Astrocyte (in vitro differentiated cells and primary cell): ENCODE results near the gene NR2F1. TPM values are rescaled to one million over a fixed set of nuclear protein-coding genes. Genes with fewer than 3 reads are reported as not detected.

Experiments
- DNase-seq: peaks from one replicate; pipeline ENCODE4 v3.0.0-alpha.2; 2010; ENCODE audit warnings: low read depth
- FAIRE-seq: peaks from 2 replicates; lab custom pipeline; 2011; peaks lifted over from hg19 to GRCh38; lab: Jason Lieb, UNC
- H2AFZ ChIP-seq: 2 replicates; pipeline ENCODE4 v1.6.0; 2012; ENCODE audit warnings: low read depth, low read length, inconsistent platforms
- H3K27ac ChIP-seq: 2 replicates; pipeline ENCODE4 v1.5.1; 2011; ENCODE audit warnings: low read depth, low read length, inconsistent platforms
- H3K27me3 ChIP-seq: 2 replicates; pipeline ENCODE4 v1.6.0; 2011; ENCODE audit warnings: low read length, inconsistent platforms; ENCODE audit not compliant: insufficient read depth
- H3K36me3 ChIP-seq: 2 replicates; pipeline ENCODE4 v1.5.1; 2011; ENCODE audit warnings: low read length, inconsistent platforms; ENCODE audit not compliant: insufficient read depth
- H3K4me1 ChIP-seq: 2 replicates; pipeline ENCODE4 v1.5.1; 2011; ENCODE audit warnings: low read length, inconsistent platforms; ENCODE audit not compliant: insufficient read depth
- H3K4me2 ChIP-seq: 2 replicates; pipeline ENCODE4 v1.6.0; 2012; ENCODE audit warnings: low read length, inconsistent platforms
- H3K4me3 ChIP-seq: 2 replicates; pipeline ENCODE4 v1.5.1; 2011; ENCODE audit warnings: low read depth, mild to moderate bottlenecking, low read length, inconsistent platforms; ENCODE audit not compliant: insufficient read depth
- H3K79me2 ChIP-seq: 2 replicates; pipeline ENCODE4 v1.6.0; 2012; ENCODE audit warnings: mild to moderate bottlenecking, low read length, inconsistent platforms; ENCODE audit not compliant: insufficient read depth
- H3K9ac ChIP-seq: 2 replicates; pipeline ENCODE4 v1.6.0; 2012; ENCODE audit warnings: mild to moderate bottlenecking, low read length, inconsistent platforms
- H3K9me3 ChIP-seq: 2 replicates; pipeline ENCODE4 v1.5.1; 2012; ENCODE audit warnings: low read depth, mild to moderate bottlenecking, low read length, inconsistent platforms; ENCODE audit not compliant: insufficient read depth
- H4K20me1 ChIP-seq: 2 replicates; pipeline ENCODE4 v1.6.0; 2012; ENCODE audit warnings: low read length, inconsistent platforms; ENCODE audit not compliant: insufficient read depth
- H3K27ac Mint-ChIP-seq: one replicate; pipeline ENCODE4 v1.8.0; 2021; ENCODE audit warnings: mild to moderate bottlenecking, mixed read lengths; ENCODE audit not compliant: unreplicated experiment
- H3K27me3 Mint-ChIP-seq: one replicate; pipeline ENCODE4 v1.8.0; 2021; ENCODE audit warnings: low read depth, mixed read lengths; ENCODE audit not compliant: unreplicated experiment
- H3K36me3 Mint-ChIP-seq: one replicate; pipeline ENCODE4 v1.8.0; 2021; ENCODE audit warnings: low read depth, mixed read lengths; ENCODE audit not compliant: unreplicated experiment
- H3K4me1 Mint-ChIP-seq: one replicate; pipeline ENCODE4 v1.8.0; 2021; ENCODE audit warnings: low read depth, mixed read lengths; ENCODE audit not compliant: unreplicated experiment
- H3K4me3 Mint-ChIP-seq: one replicate; pipeline ENCODE4 v1.8.0; 2021; ENCODE audit warnings: mild to moderate bottlenecking, moderate library complexity, mixed read lengths; ENCODE audit not compliant: unreplicated experiment
- H3K9me3 Mint-ChIP-seq: one replicate; pipeline ENCODE4 v1.8.0; 2021; ENCODE audit warnings: mild to moderate bottlenecking, mixed read lengths; ENCODE audit not compliant: unreplicated experiment
- EZH2 ChIP-seq: IDR thresholded peaks from 2 replicates; pipeline ENCODE4 v1.6.1; 2012; ENCODE audit warnings: mild to moderate bottlenecking, low read length, inconsistent platforms; ENCODE audit not compliant: insufficient read depth
- total RNA-seq: library from RNA; stranded (reverse); gene quantifications from 2 replicates; pipeline ENCODE4 v1.2.1, GENCODE V29; 2021
- TF ChIP-seq, protein P1 (sequence below): IDR thresholded peaks from 2 replicates; pipeline ENCODE4 v1.5.1; 2011; ENCODE audit warnings: low read depth, mild to moderate bottlenecking, inconsistent platforms, low read length, moderate library complexity; ENCODE audit not compliant: insufficient read depth

Gene NR2F1
- total RNA-seq, 1 donor from 2014 or later: 4.3 TPM

DNA sequence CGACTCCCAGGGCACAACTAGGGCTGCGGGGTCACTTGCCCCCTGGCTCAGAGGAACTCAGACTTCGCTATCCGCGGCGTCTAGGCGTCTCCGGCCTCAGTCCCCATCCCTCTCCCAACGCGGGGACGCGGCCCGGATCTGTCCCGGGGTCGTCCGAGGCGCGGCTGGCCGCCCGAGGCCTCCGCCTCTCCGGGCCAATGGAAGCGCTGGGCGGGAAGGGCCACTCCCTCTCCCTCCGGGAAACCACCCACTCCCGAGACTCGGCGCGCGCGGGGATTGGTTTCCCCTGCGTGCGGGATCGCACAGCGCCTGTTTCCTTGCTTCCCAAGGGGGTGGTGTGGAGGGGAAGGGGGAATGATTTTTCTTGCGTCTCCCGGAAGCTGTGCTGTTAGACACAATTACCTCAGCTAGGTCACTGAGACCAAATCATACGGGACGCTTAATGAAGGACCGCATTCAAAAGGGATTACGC lies 38.3 kb downstream of the NR2F1 start:
- Mint-ChIP-seq H3K9me3 (peaks cover 2% of the 10 kb centered on the region), H3K36me3 (peaks cover 2% of the 10 kb centered on the region), H3K4me1 (no peaks in the 10 kb centered on the region), H3K27ac (peak overlapping the region; percentile 23), H3K4me3 (peak overlapping the region; percentile 85), H3K27me3 (peaks cover 46% of the 10 kb centered on the region)
- H4K20me1 ChIP-seq: no peaks in the 10 kb centered on the region
- H3K4me1 ChIP-seq: peaks cover 7% of the 10 kb centered on the region
- H3K79me2 ChIP-seq: no peaks in the 10 kb centered on the region
- H3K4me2 ChIP-seq: peak overlapping the region; percentile 99
- H3K36me3 ChIP-seq: no peaks in the 10 kb centered on the region
- DNase-seq: peak; percentile 86
- H2AFZ ChIP-seq: peak overlapping the region; percentile 89
- peak overlapping the region; percentile 74 for H3K27ac ChIP-seq
- FAIRE-seq: no peak
- H3K27me3 ChIP-seq: no peaks in the 10 kb centered on the region
- peak overlapping the region; percentile 88 for H3K4me3 ChIP-seq
- peak overlapping the region; percentile 87 for H3K9ac ChIP-seq
- TF ChIP-seq, protein P1, sequence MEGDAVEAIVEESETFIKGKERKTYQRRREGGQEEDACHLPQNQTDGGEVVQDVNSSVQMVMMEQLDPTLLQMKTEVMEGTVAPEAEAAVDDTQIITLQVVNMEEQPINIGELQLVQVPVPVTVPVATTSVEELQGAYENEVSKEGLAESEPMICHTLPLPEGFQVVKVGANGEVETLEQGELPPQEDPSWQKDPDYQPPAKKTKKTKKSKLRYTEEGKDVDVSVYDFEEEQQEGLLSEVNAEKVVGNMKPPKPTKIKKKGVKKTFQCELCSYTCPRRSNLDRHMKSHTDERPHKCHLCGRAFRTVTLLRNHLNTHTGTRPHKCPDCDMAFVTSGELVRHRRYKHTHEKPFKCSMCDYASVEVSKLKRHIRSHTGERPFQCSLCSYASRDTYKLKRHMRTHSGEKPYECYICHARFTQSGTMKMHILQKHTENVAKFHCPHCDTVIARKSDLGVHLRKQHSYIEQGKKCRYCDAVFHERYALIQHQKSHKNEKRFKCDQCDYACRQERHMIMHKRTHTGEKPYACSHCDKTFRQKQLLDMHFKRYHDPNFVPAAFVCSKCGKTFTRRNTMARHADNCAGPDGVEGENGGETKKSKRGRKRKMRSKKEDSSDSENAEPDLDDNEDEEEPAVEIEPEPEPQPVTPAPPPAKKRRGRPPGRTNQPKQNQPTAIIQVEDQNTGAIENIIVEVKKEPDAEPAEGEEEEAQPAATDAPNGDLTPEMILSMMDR: no peak
- TF ChIP-seq EZH2: no peak
- no peaks in the 10 kb centered on the region for H3K9me3 ChIP-seq

DNA sequence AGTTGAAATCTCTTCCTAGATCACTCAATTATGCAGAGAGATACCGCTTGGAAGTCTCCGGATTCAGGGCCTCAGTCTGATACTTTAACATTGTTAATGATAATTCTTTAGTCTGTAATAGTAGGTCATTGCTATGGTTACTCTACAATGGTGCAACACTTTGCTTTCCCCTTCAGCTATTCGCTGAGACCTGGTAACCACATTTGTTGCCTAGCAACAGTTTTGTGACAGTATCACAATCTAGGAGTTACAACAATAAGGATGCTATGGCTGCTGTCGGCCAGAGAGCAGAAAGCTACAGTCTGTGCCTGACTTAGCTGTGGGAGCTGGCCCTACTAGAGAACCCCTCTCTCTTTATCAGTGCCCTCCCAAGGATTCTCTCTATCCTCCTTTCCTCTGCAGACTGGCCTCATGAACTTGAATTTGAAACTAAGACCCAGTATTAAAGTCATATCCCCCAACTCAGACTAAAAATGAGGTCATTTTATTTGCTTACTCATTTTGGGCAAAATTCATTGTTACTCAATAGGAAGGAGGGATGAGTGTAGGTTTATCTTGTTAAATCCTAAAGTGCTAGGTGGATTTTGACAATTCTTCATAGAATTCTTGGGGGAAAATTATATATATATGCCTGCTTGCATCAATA lies 39.3 kb downstream of the NR2F1 start:
- H3K36me3 ChIP-seq: no peaks in the 10 kb centered on the region
- Mint-ChIP-seq H3K27ac (no peak overlapping the region), H3K4me1 (no peaks in the 10 kb centered on the region), H3K36me3 (peaks cover 3% of the 10 kb centered on the region), H3K27me3 (peaks cover 38% of the 10 kb centered on the region), H3K9me3 (no peaks in the 10 kb centered on the region), H3K4me3 (no peak overlapping the region)
- H2AFZ ChIP-seq: no peak overlapping the region
- H3K79me2 ChIP-seq: no peaks in the 10 kb centered on the region
- H3K27me3 ChIP-seq: no peaks in the 10 kb centered on the region
- DNase-seq: peak; percentile 72
- no peaks in the 10 kb centered on the region for H4K20me1 ChIP-seq
- peak overlapping the region; percentile 88 for H3K4me3 ChIP-seq
- H3K9ac ChIP-seq: peak overlapping the region; percentile 87
- H3K27ac ChIP-seq: peak overlapping the region; percentile 74
- no peak for FAIRE-seq
- TF ChIP-seq, protein P1: no peak
- no peak for TF ChIP-seq EZH2
- H3K4me1 ChIP-seq: peaks cover 7% of the 10 kb centered on the region
- H3K9me3 ChIP-seq: no peaks in the 10 kb centered on the region
- peak overlapping the region; percentile 99 for H3K4me2 ChIP-seq

DNA sequence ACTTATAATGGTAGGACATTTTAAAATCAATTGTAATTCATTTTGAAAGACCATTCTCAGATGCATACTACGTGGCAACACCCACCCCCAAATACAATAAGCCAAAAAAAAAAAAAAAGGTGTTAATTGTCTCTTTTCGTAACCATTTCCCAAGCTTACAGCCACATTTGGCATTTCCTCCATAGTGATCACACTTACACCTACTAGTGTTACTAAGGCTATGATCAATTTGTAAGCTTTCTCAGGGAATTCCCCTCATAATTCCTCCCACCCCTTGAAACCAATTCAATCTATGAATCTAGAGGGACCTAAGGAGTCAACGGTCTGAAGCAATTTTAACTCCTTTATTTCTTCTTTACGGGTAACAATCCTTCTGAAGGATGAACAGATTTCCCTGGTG lies 40.1 kb downstream of the NR2F1 start:
- Histone ChIP-seq H3K79me2 (no peaks in the 10 kb centered on the region), H3K4me3 (no peak overlapping the region), H3K4me1 (peaks cover 7% of the 10 kb centered on the region), H3K9ac (no peak overlapping the region), H3K27ac (no peak overlapping the region), H3K36me3 (no peaks in the 10 kb centered on the region), H2AFZ (no peak overlapping the region), H3K4me2 (no peak overlapping the region), H4K20me1 (no peaks in the 10 kb centered on the region), H3K9me3 (no peaks in the 10 kb centered on the region), H3K27me3 (no peaks in the 10 kb centered on the region)
- Mint-ChIP-seq H3K9me3 (peaks cover under 1% of the 10 kb centered on the region), H3K36me3 (peaks cover 3% of the 10 kb centered on the region), H3K4me1 (no peaks in the 10 kb centered on the region), H3K4me3 (no peak overlapping the region), H3K27me3 (peaks cover 30% of the 10 kb centered on the region), H3K27ac (no peak overlapping the region)
- no peak for DNase-seq
- no peak for FAIRE-seq
- TF ChIP-seq, protein P1: no peak
- no peak for TF ChIP-seq EZH2
